Activated T-cell treated with anti-CD3 and anti-CD28 coated beads for 1 hour (primary cell): ENCODE results near the gene MSRB3.
"Not testable (repeated sequence)": the region's sequence is repeated elsewhere in the genome, so short reads cannot be mapped to it uniquely, and the experiment has no call there.

Source experiments
- DNase-seq: peaks from one replicate; pipeline ENCODE4 v3.0.0-alpha.2; 2020; ENCODE audit warnings: low read depth

The MSRB3 gene

DNA sequence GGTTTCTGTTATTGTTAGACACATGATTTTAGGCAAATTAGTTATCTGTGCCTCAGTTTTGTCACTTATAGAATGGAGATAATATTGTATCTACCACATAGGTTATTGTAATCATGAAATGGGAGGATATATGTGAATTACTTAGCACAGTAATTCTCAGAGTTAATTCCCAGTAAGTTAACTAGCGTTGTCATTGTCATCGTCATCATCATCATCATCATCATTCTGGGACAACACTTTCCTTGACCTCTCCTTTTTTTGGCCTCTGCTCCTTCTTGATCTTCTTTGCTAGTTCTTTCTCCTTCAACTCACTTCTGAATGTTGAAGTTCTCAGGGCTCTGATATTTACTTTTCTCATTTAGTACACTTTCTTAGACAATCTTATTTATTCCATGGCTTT, 13.8 kb downstream of the MSRB3 start:
- no peak for DNase-seq

DNA sequence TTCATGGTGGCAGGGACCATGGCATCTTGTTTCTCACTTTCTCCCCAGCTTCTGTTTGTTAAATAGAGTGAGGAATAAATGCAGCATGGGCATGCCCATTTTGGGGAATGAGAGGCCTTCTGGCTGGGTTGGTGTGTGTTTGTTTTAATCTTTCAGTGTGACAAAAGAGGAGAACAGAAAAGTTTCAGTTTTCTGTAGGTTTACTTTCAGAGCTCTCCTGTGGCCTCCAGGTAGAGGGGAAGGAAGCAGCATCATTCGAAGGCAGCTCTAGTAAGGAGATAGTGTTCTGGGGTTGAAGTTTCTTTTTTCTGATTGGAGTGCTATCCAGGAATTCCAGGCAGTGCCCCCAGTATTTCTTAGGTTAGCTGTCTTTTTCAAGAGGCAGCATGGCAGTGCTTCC, 15.3 kb downstream of the MSRB3 start:
- DNase-seq, result no peak

DNA sequence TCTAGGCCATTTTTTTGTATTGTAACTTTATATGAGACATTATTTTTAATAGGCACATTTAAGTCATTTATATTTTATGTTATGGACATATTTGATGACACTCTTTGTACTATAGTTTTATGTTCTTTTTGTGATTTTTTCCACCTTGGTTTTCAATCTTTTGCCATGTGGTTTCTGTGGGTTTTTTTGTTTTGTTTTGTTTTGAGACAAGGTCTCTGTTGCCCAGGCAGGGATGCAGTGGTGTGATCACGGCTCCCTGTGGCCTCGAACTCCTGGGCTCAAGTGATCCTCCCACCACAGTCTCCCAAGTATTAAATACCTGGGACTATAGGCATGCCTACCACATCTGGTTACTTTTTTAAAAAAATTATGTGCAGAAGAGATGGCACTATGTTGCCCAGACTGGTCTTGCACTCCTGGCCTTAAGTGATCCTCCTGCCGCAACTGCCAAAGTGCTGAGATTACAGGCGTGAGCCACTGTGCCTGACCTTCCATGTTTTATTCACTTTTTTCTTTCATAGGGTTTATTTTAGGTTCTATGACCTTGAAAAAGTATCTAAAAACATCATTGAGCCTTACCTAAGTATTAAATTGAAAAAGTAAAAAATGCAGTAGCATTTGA, 16.3 kb downstream of the MSRB3 start:
- no peak for DNase-seq

GRCh38 chr12:65296508-65297265, 18.2 kb downstream of the MSRB3 start:
- no peak for DNase-seq

- no peak for DNase-seq
These were observed 21.6 kb downstream of the MSRB3 start for GRCh38 chr12:65300097-65300496.

GRCh38 chr12:65300679-65301349, 22.3 kb downstream of the MSRB3 start:
- DNase-seq, result no peak

DNA sequence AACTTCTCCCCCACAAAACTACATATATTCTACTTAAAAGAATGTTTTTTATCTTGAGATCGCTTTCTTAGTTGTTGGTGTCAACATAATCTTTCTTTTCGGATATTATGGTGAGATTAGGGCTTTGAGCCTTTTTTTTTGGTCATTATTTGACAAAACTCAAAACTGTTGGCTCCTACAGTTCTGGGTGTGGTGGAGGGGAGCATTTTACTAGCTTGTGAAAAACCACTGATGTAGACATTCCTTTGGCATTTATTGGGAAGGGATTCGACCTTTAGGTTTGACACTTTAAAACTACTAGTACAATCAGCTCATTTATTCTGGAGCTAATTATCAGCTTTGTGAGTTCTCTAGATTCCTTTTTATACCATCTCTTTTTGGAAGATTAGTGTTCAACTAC, 24.4 kb downstream of the MSRB3 start:
- DNase-seq, result no peak

GRCh38 chr12:65305346-65305950, 27.0 kb downstream of the MSRB3 start:
- no peak for DNase-seq

DNA sequence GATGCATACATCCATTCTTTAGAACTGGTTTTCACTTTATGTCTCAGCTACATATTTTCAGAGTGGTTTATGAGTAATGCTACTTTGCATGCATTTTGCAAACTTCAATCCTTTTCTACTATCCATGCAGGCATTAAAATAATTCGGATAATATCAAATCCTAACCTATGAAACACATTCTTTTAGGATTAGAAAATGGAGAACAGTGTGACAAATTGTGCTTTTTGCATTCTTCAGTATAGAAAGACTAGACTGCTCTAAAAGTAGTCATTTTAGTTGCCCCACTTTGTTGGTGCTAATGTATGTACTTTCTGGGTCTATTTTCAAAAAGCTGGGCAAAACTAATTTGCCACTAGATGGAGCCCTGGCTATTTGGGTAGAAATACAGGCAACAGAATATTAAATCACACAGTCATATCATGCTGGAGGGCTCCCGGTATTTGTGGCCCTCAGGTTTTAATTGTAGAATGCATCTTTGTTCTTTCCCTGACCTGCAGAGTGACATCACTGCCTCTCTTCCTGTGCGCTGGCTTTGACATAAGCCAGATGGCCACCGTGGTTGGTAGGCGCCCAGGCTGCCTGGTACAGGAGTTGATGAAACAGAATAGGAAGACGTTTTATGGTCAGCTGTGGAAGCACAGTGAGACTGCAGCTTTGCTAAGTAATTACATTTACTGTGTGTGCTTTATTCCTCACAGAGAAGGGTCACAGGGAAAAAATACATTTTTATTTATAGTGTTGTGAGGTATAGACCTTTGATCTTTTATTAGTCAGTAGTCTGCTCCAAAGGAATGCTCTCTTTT, 28.1 kb downstream of the MSRB3 start:
- no peak for DNase-seq

DNA sequence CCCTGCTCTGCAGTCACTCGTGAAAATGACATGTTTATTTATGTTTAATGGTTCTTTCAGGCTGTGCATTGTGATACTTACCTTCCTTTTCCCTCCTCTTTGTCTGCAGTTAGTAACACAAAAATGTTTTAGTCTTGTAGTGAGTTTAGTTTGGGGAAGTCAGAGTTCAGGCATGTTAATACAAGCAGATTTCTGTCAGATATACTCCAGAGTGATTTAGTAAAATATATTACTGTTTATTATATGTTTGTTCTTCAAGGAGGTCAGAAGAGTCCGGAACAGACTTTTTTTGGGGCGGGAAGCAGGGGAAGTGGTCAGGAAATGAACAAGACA, 28.7 kb downstream of the MSRB3 start:
- DNase-seq, result no peak

GRCh38 chr12:65308006-65308405, 29.5 kb downstream of the MSRB3 start:
- DNase-seq, result no peak

DNA sequence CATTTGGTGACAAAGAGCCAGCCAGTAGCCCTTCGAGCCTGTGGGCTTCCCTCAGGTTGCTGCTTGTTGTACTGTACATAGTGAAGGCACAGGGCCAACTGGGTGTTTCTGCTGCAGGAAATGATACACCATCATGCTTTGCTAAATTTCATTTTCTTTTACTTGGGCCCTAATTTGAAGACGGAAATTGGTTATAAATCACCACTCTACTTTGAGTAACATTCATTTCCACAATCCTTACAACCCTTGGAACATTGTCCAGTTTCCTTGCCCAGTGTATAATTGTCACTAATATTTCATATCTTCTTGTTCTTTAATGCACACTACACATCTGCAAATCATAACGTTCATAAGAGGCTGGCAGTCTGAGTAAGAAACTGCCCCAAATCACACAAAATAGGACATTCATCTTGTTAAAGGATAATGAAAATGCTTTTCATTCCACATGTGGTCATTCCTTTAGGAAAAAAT, 30.2 kb downstream of the MSRB3 start:
- DNase-seq, result no peak

- no peak for DNase-seq
These were observed 32.8 kb downstream of the MSRB3 start for GRCh38 chr12:65311260-65311659.

DNA sequence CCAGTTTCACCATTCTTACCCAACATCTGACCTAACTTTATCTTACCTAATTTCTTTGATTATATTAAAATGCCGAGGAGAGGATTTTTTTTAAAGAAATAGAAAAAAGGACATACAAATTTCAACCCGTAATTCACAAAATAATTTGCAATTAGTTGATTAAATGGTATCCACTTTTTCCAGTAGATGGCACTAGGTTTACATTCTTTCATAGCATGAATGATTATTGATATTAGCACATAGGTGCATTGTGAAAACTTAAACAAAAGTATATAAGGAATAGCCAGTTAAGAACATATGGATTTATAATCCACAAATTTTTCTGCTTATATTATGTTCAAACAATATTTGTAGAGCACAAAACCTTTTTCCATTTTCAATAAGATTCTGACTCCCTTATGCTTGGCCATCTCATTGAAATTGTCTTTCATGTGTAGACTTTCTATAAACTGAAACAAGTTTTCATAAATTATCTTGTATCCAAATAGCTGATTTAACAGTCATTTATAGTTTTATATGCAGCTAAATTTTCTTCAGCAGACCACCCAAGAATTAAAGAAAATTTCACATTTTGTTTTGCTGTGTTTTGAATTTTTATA, 35.3 kb downstream of the MSRB3 start:
- no peak for DNase-seq

- not testable (repeated sequence) for DNase-seq
These were observed 36.8 kb downstream of the MSRB3 start for GRCh38 chr12:65315238-65315637.

DNA sequence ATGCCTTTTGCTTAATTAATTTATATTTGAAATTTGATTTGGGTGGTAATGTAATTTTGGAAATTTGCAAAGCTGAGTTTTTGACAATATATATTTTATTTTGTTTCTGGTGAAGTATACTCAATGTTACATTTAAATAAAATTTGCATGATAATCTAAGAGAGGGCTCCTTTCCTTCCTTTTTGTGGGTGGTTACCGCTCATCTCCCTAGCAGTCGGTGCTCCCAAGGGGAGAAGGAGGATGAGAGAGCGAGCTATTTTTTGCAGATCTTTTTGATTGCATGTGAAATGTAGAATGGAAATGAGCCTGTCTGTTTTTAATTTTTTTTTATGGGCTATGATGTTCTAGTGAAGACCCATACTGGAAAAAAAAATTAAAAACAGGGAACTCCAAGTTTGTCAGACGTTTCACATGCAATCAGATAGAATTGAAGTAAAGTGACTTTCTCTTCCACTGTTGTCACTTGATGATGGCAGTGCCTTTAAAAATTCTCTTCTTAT, 39.8 kb downstream of the MSRB3 start:
- DNase-seq, result no peak

DNA sequence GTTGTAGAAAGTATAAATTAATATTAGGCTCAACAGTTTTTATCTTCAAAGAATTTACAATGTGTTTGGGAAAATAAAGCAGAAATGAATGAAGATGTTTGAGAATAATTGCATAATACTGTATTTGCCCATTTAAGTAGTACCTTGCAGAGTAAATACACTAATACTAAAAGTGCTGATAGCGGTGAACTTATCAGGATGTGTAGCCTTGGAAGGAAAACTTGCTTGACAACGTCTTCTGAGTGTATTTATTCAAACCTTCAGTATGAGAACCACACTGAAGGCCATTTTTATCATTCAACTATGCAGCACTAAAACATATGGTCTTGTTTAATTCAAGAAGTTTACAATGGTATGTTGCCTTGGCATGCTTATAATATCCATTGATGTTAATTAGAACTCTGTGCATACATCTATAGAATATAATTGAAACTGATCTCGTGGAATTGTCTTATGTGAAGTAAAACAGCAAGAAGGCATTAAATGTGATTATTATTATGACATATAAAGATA, 41.3 kb downstream of the MSRB3 start:
- no peak for DNase-seq

DNA sequence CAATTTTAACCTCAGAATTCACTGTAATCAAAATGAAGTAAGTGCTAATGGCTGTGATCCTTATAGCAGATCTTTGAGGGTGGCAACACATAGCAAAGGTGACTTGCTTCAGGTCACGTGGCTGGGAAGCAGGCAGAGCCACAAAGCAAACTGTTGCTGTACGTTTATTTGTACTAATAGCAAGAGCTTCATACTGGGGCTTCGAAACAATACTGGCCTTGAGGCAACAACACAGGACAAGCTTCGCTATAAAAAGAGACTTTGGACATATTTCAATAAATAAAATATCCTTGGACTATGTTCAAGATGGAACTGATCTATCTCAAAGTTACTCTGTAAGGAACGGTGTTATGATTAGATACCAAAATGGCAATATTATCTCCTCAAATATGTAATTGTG, 44.6 kb downstream of the MSRB3 start:
- DNase-seq, result no peak

DNA sequence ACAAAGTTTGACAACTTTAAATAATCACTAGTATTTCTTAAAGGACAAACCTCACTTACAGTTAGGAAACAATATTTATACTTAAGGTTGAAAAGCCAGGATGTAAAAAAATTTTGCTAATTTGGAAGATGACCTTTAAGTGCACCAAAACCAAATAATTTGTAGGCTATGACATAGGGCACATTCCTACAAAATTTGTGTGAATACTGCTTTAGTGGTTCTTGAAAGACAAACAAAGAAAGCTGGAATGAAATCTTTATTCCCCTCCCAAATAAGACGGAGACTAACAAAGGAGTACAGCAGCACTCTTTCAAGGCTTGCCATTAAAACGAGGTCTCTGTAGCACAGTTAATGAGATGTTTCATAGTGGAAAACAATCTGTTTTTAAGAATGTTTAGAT, 45.6 kb downstream of the MSRB3 start:
- DNase-seq, result no peak

DNA sequence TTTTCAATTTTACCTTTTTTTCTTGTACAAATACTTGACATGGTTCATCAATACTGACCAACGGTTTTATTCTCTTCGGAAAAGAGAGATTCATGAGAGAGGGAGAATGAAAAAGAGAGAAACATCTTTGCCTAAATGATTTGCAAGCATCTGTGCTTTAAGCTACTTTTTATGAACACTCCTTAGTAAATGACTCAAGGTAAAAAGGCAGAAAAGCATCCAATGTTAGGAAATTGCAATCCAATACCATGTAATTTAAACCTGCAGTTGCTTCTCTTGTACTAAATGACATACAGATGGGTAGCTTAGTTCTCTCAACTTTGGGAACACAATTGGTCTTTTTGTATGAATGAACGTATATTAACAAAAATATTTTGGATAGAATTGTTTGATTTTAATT, 46.1 kb downstream of the MSRB3 start:
- DNase-seq, result no peak

DNA sequence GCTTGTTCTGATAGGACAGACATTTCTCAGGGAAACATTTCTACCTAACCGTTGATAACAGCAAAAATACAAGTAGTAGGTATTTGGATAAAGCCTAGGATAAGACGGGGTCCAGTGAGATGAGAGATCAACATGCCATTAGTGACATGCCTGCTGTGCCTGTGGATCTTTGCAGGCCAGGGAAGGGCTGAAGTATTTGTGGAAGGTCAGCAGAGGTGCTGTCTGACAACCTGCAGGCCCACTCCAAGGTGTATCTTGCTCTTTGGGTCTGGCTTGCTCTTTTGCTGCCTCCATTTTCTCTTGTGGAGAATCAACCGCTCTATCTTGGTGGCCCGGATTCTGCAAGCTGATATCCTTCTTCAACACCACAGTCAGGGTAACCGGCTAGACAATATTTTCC, 46.7 kb downstream of the MSRB3 start:
- DNase-seq, result no peak
